H54 (cell line): Measurements from ENCODE around the gene AATF.

Source experiments
- DNase-seq: peaks from one replicate; pipeline ENCODE4 v3.0.0; 2011; ENCODE audit warnings: low spot score, mixed read lengths; ENCODE audit not compliant: insufficient read length
- FAIRE-seq: peaks from 3 replicates; lab custom pipeline; 2011; peaks lifted over from hg19 to GRCh38; lab: Jason Lieb, UNC
- POLR2A ChIP-seq: IDR thresholded peaks from 2 replicates; pipeline ENCODE4 v1.6.1; 2011; ENCODE audit warnings: low read depth, mild to moderate bottlenecking, low read length

Gene AATF

DNA sequence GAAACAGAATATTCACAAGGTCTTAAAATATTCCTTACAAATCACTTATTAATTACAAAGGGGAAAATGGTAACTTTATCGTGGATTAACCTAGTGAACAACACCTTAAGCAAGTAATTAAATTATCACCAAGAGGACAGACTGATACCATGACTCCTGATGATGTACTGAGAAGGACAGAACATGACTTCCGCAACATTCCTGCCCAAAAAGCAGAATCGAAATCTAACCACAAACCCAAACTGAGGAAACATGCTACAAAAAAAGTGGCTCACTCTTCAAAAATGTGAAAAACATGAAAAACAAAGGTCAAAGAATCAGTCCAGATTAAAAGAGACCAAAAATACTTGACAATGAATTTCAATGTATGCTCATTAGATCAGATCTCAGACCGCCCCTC is 151.5 kb downstream of the AATF start:
- no peak for TF ChIP-seq POLR2A
- DNase-seq (no peak), FAIRE-seq (no peak)

GRCh38 chr17:37101306-37101705 is 152.6 kb downstream of the AATF start:
- no peak for DNase-seq
- no peak for FAIRE-seq
- no peak for TF ChIP-seq POLR2A

DNA sequence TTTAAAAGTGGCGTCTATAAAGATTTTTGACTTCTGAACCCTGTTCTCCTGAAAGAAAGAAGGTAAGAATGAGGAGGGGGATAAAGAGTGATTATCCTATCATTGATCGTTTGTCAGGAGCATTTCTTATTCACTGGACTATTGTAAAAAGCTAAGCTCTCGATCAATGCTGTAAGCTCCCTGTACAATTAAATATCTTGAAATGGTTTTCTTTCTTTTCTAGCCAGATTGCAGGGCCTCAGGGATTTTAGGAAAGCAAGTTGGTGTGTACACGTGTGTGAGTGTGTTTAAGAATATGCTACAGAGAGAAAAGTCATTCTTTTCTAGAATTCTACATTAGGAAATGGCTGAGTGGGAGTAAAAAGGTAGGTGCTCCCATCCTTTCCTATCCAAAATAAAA is 154.5 kb downstream of the AATF start:
- TF ChIP-seq POLR2A, result no peak
- FAIRE-seq (no peak), DNase-seq (no peak)

DNA sequence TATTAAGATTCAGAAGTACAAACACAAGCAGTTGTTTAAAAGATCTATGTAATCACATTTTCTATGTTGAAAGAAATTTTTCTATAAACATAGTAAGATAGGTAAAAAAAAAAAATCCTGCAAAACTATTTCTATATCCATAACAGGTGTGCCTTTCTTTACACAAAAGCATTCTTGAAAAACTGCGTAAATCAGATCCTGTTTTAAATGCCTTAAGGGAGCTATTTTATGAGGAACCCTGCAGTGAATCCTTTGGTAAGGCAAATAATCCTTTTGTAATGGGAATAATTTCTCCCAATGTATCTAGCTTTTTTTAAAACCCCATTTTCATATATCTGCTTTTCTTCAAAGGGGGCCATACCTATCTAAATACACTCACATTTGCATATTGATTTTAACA is 157.3 kb downstream of the AATF start:
- TF ChIP-seq POLR2A, result no peak
- no peak for DNase-seq
- FAIRE-seq, result no peak
